SK-MEL-5 (cell line): ENCODE results near the gene ELANE. TPM values are rescaled to one million over a fixed set of nuclear protein-coding genes. Genes with fewer than 3 reads are reported as not detected.
"Not testable (repeated sequence)": the region's sequence is repeated elsewhere in the genome, so short reads cannot be mapped to it uniquely, and the experiment has no call there.

Source experiments
- DNase-seq: peaks from one replicate; pipeline ENCODE4 v3.0.0-alpha.2; 2016; ENCODE audit warnings: low read depth, low spot score
- in situ Hi-C: cut with HindIII; loops from 2 replicates; pipeline ENCODE4 v1.10.0; 2016; ENCODE audit warnings: low sequenced_read_pairs, high pct_unique_total_duplicates, low pct_unique_long_range_greater_than_20kb
- total RNA-seq: library from RNA; depleted of rRNA; stranded (reverse); fragments of >200 nt; shearing (Covaris generic); gene quantifications from 2 replicates; pipeline ENCODE4 v1.2.3, GENCODE V29; 2014

The ELANE gene
- total RNA-seq, 1 experiment from 2014 or later = not detected

- no peak for DNase-seq
- in situ Hi-C loops = no loop called here
These were observed 30.9 kb downstream of the ELANE start for GRCh38 chr19:882871-883497.

- in situ Hi-C loops = no loop called here
- DNase-seq = no peak
These were observed 31.6 kb downstream of the ELANE start for GRCh38 chr19:883661-884211.

- in situ Hi-C loops = no loop called here
- no peak for DNase-seq
These were observed 32.5 kb downstream of the ELANE start for GRCh38 chr19:884420-885211.

GRCh38 chr19:885536-886224, 33.6 kb downstream of the ELANE start:
- no peak for DNase-seq
- in situ Hi-C loops = no loop called here

GRCh38 chr19:887072-887471, 35.0 kb downstream of the ELANE start:
- no peak for DNase-seq
- in situ Hi-C loops = no loop called here

- in situ Hi-C loops = no loop called here
- DNase-seq = no peak
These were observed 35.5 kb downstream of the ELANE start for GRCh38 chr19:887599-887998.

GRCh38 chr19:888581-889385, 36.7 kb downstream of the ELANE start:
- DNase-seq = no peak
- in situ Hi-C loops = no loop called here

- in situ Hi-C loops = no loop called here
- DNase-seq = no peak
These were observed 37.7 kb downstream of the ELANE start for GRCh38 chr19:889662-890295.

GRCh38 chr19:890831-891230, 38.7 kb downstream of the ELANE start:
- in situ Hi-C loops = no loop called here
- DNase-seq = no peak

GRCh38 chr19:891421-892200, 39.5 kb downstream of the ELANE start:
- in situ Hi-C loops, DNase-seq: not testable (repeated sequence)

GRCh38 chr19:892243-892893, 40.3 kb downstream of the ELANE start:
- DNase-seq = no peak
- in situ Hi-C loops = no loop called here

GRCh38 chr19:892894-893689, 41.0 kb downstream of the ELANE start, which contains the start of the genes MED16 and RNU6-9:
Gene MED16 (minus strand): TSS chr19:893187. CDS start chr19:891131, 2,056 bp downstream.
Gene RNU6-9 (plus strand): TSS chr19:893484.
- in situ Hi-C loops = no loop called here
- DNase-seq = peak; percentile 91

- DNase-seq = no peak
- in situ Hi-C loops = no loop called here
These were observed 44.3 kb downstream of the ELANE start for GRCh38 chr19:896434-896833.

GRCh38 chr19:896999-897398, 44.9 kb downstream of the ELANE start:
- in situ Hi-C loops = no loop called here
- no peak for DNase-seq

- in situ Hi-C loops = no loop called here
- DNase-seq = no peak
These were observed 45.4 kb downstream of the ELANE start for GRCh38 chr19:897442-898039.
